HG03565 (cell line): ENCODE data around the gene CDK10.
A peak's percentile ranks its signal among the peaks of the same experiment; 100 is the strongest.
"Not testable (repeated sequence)": the region's sequence is repeated elsewhere in the genome, so short reads cannot be mapped to it uniquely, and the experiment has no call there.

Source experiments
- ATAC-seq: cut with Tn5 transposase; IDR thresholded peaks from one replicate; pipeline ENCODE4 v1.9.1; 2021; ENCODE audit warnings: mild to moderate bottlenecking, moderate library complexity; ENCODE audit not compliant: unreplicated experiment

CDK10 gene

GRCh38 chr16:89686520-89687091 lies at the start of gene CDK10:
TSS of gene CDK10 (plus strand) at chr16:89686689. CDS start at chr16:89686711, 22 bp downstream.
- ATAC-seq, result peak; percentile 76

GRCh38 chr16:89637379-89637778 lies 49.1 kb upstream of the CDK10 start:
- no peak for ATAC-seq

- ATAC-seq, result no peak
Measured at GRCh38 chr16:89638455-89638854, 48.0 kb upstream of the CDK10 start.

- ATAC-seq, result no peak
Measured at GRCh38 chr16:89639385-89639784, 47.1 kb upstream of the CDK10 start.

GRCh38 chr16:89641458-89642119 lies 44.9 kb upstream of the CDK10 start:
- no peak for ATAC-seq

GRCh38 chr16:89642574-89642973 lies 43.9 kb upstream of the CDK10 start:
- ATAC-seq, result no peak

- no peak for ATAC-seq
Measured at GRCh38 chr16:89643769-89644300, 42.7 kb upstream of the CDK10 start.

GRCh38 chr16:89645122-89645521 lies 41.4 kb upstream of the CDK10 start:
- ATAC-seq, result no peak

- ATAC-seq, result no peak
Measured at GRCh38 chr16:89646270-89646669, 40.2 kb upstream of the CDK10 start.

GRCh38 chr16:89646906-89647305 lies 39.6 kb upstream of the CDK10 start:
- no peak for ATAC-seq

GRCh38 chr16:89651584-89651983 lies 34.9 kb upstream of the CDK10 start:
- no peak for ATAC-seq

GRCh38 chr16:89653656-89654295 lies 32.7 kb upstream of the CDK10 start:
- ATAC-seq, result no peak

GRCh38 chr16:89655062-89655643 lies 31.3 kb upstream of the CDK10 start:
- ATAC-seq, result no peak

GRCh38 chr16:89656435-89657121 lies 29.9 kb upstream of the CDK10 start:
- ATAC-seq, result no peak

GRCh38 chr16:89657442-89658220 lies 28.9 kb upstream of the CDK10 start, which contains the start of the genes CHMP1A and SPATA33:
TSS of gene CHMP1A (minus strand) at chr16:89657708. CDS start at chr16:89657588, 120 bp downstream.
TSS of gene SPATA33 (plus strand) at chr16:89657836. CDS start at chr16:89657912, 76 bp downstream.
- ATAC-seq, result peak; percentile 91

GRCh38 chr16:89658221-89658879 lies 28.1 kb upstream of the CDK10 start:
- ATAC-seq, result no peak

- ATAC-seq, result no peak
Measured at GRCh38 chr16:89660146-89660545, 26.3 kb upstream of the CDK10 start.

- ATAC-seq, result no peak
Measured at GRCh38 chr16:89661215-89661614, 25.3 kb upstream of the CDK10 start.

- not testable (repeated sequence) for ATAC-seq
Measured at GRCh38 chr16:89664238-89664637, 22.3 kb upstream of the CDK10 start.

GRCh38 chr16:89667000-89667399 lies 19.5 kb upstream of the CDK10 start:
- not testable (repeated sequence) for ATAC-seq
